Colonic mucosa (tissue), 4 donors: ENCODE measurements around the gene ST6GALNAC5. TPM values are rescaled to one million over a fixed set of nuclear protein-coding genes. Genes with fewer than 3 reads are reported as not detected.

Source experiments
- DNase-seq: peaks from one replicate; pipeline ENCODE4 v3.0.0-alpha.2; 2020
- H3K27ac ChIP-seq: fragments of 200-600 bp; one replicate; pipeline ENCODE4 v1.8.0; 2021
- H3K27me3 ChIP-seq: fragments of 200-600 bp; one replicate; pipeline ENCODE4 v1.8.0; 2021
- H3K36me3 ChIP-seq: fragments of 200-600 bp; one replicate; pipeline ENCODE4 v1.8.0; 2021
- H3K4me1 ChIP-seq: fragments of 200-600 bp; one replicate; pipeline ENCODE4 v1.8.0; 2021; ENCODE audit warnings: mild to moderate bottlenecking
- H3K4me3 ChIP-seq: fragments of 200-600 bp; one replicate; pipeline ENCODE4 v1.8.0; 2021
- H3K9ac ChIP-seq, 2 donors: one replicate each; pipeline ENCODE4 v1.7.0; 2013; ENCODE audit warnings: control low read depth in 2 of 2, low read depth in 2 of 2, low read length in 2 of 2
- H3K9me3 ChIP-seq: fragments of 200-600 bp; one replicate; pipeline ENCODE4 v1.8.0; 2021
- CTCF ChIP-seq: fragments of 200-600 bp; IDR thresholded peaks from one replicate; pipeline ENCODE4 v1.8.0; 2022; ENCODE audit warnings: antibody characterized with exemption, mild to moderate bottlenecking
- intact Hi-C: fragments of 100-400 bp; cut with DNase I; formaldehyde crosslinking; loops from one replicate; pipeline ENCODE4 v1.14.1; 2022
- total RNA-seq, 2 donors: library from RNA; stranded (reverse); fragmentation: NEBNext Ultra II Directional in 1 of 2; extraction: Animal tissue kit (Norgen Biotek cat#: 25700) in 1 of 2; gene quantifications; one replicate each; pipeline ENCODE4 v1.2.1, GENCODE V29; 2021
- donor health status: healthy.
- donor health status: DM: no; HTN: no; CAD: no.
- donor health status: DM: no; HTN: no; CAD: no.

Gene ST6GALNAC5
- total RNA-seq, 2 donors from 2014 or later: 2.1 to 2.2 TPM

DNA sequence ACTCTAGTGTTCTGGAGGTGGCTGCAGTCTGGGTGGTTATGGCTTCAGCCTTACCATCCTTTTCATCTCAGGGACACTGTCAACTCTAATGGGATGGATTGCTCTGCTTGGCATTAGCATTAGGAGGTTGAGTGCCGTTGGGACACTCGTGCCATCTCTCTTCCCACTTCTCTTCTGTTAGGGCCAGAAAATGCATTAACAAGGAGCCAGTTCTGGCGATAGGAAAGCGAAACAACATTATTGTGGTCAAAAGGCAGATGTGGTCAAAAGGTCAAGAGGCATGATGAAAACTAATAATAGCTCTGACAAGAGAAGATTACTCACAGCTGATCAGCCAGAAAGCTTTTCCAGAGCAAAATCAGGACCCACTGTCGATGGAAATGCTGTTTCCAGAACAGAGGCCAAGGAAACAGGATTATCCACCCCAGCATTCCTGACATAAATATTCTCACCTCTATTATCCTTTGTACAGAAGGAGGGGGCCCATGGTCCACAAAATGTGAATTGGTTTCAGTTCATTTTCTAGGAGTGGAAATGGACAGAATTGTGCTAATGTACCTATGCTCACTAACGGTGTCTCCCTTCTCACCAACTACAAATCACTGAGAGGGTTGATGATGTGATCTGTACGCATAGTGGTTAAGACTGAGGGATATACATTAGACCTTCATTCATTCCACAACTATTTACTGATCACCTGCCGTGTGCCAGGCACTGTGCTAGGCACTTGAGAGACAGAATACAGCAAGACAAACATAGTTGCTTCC lies 72.0 kb downstream of the ST6GALNAC5 start:
- no peak for DNase-seq
- TF ChIP-seq CTCF: no peak
- H3K27me3 ChIP-seq: no peaks in the 10 kb centered on the region
- no peak overlapping the region for H3K4me3 ChIP-seq
- H3K9me3 ChIP-seq: no peaks in the 10 kb centered on the region
- no peak overlapping the region for H3K9ac ChIP-seq
- intact Hi-C loops: no loop called here
- no peaks in the 10 kb centered on the region for H3K4me1 ChIP-seq
- no peaks in the 10 kb centered on the region for H3K36me3 ChIP-seq
- no peak overlapping the region for H3K27ac ChIP-seq

DNA sequence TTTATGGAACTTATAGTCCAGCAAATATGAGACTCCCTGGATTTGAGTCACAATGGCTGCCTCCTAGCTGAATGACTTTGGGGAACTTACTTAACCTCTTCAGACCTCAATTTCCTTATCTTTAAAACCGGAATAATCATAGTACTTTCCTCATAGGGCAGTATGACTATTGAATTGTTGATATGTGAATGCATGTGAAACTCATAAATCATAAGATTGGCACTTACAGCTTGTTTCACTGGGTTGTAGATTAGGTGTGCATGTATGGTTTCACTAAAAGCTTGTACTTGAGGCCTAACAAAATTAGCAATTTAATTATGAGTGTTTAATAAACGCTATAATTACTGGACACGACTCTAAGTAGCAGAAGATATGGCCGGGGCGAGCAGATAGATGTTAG lies 72.5 kb downstream of the ST6GALNAC5 start:
- no peak for DNase-seq
- Histone ChIP-seq H3K27me3 (no peaks in the 10 kb centered on the region), H3K36me3 (no peaks in the 10 kb centered on the region), H3K4me1 (no peaks in the 10 kb centered on the region), H3K4me3 (no peak overlapping the region), H3K9me3 (no peaks in the 10 kb centered on the region), H3K27ac (no peak overlapping the region), H3K9ac (no peak overlapping the region)
- intact Hi-C loops: no loop called here
- TF ChIP-seq CTCF: no peak

- Histone ChIP-seq H3K27me3 (no peaks in the 10 kb centered on the region), H3K36me3 (no peaks in the 10 kb centered on the region), H3K9me3 (no peaks in the 10 kb centered on the region)
These were observed 73.5 kb downstream of the ST6GALNAC5 start for GRCh38 chr1:76940571-76941335.

GRCh38 chr1:76942549-76942948 lies 75.3 kb downstream of the ST6GALNAC5 start:
- H3K4me3 ChIP-seq: no peak overlapping the region
- no peaks in the 10 kb centered on the region for H3K36me3 ChIP-seq
- no peak overlapping the region for H3K9ac ChIP-seq
- H3K4me1 ChIP-seq: no peaks in the 10 kb centered on the region
- H3K9me3 ChIP-seq: no peaks in the 10 kb centered on the region
- no peaks in the 10 kb centered on the region for H3K27me3 ChIP-seq
- no peak for TF ChIP-seq CTCF
- intact Hi-C loops: no loop called here
- no peak for DNase-seq
- no peak overlapping the region for H3K27ac ChIP-seq

More at GRCh38 chr1:76940571-76941335, 73.5 kb downstream of the ST6GALNAC5 start:
- Histone ChIP-seq H3K4me3 (no peak overlapping the region), H3K9ac (no peak overlapping the region), H3K27ac (no peak overlapping the region), H3K4me1 (no peaks in the 10 kb centered on the region)
- TF ChIP-seq CTCF: no peak
- DNase-seq: no peak
- intact Hi-C loops: no loop called here

- intact Hi-C loops: no loop called here
- no peaks in the 10 kb centered on the region for H3K27me3 ChIP-seq
- DNase-seq: no peak
- H3K4me3 ChIP-seq: no peak overlapping the region
- no peak overlapping the region for H3K9ac ChIP-seq
- no peaks in the 10 kb centered on the region for H3K9me3 ChIP-seq
- H3K27ac ChIP-seq: no peak overlapping the region
- no peak for TF ChIP-seq CTCF
- H3K36me3 ChIP-seq: no peaks in the 10 kb centered on the region
- H3K4me1 ChIP-seq: no peaks in the 10 kb centered on the region
These were observed 77.7 kb downstream of the ST6GALNAC5 start for GRCh38 chr1:76944942-76945341.
